Measurements from ENCODE around the gene TGIF2. TPM values are rescaled to one million over a fixed set of nuclear protein-coding genes. Genes with fewer than 3 reads are reported as not detected.
A peak's percentile ranks its signal among the peaks of the same experiment; 100 is the strongest.

The TGIF2 gene
- total RNA-seq, 1 experiment from 2014 or later, result 81.7 TPM

- H3K4me1 Mint-ChIP-seq, result peaks cover 6 to 8% of the 10 kb centered on the region in 2 experiments; a peak in 3 of 4 replicates
- no peak overlapping the region for H2BK120ac ChIP-seq (ENCODE audit: low read depth, low read length, poor library complexity, severe bottlenecking)
- no peak overlapping the region for H2AK5ac ChIP-seq (ENCODE audit: insufficient read length, low read length)
- no peak overlapping the region for H2BK20ac ChIP-seq (ENCODE audit: low read depth, low read length, poor library complexity, severe bottlenecking)
- no peaks in the 10 kb centered on the region; the same call in 1 of the 2 replicates for H3K4me1 ChIP-seq (ENCODE audit: insufficient read depth, low read length)
- no peaks in the 10 kb centered on the region for H4K20me1 ChIP-seq (ENCODE audit: control insufficient read depth, insufficient read depth, insufficient read length)
- WGBS (ENCODE audit: extremely low coverage, insufficient read length, low lambda C conversion rate), result no CpG with 5 or more reads among the region's 3 CpGs
- no peak overlapping the region for H3K9ac ChIP-seq (ENCODE audit: extremely low read depth, insufficient read length, low read length)
- no peak overlapping the region for H2BK5ac ChIP-seq (ENCODE audit: insufficient read length, low read length)
- no peaks in the 10 kb centered on the region for H3K36me3 Mint-ChIP-seq (ENCODE audit: insufficient read depth in 1 of 3, low read depth in 3 of 3)
- H3K27ac Mint-ChIP-seq, result peak overlapping the region in 1 of 3 experiments; percentile 34; a peak in 3 of 7 replicates
- no peaks in the 10 kb centered on the region for H3K27me3 Mint-ChIP-seq (ENCODE audit: low read depth)
- no peak overlapping the region for H4K5ac ChIP-seq (ENCODE audit: insufficient read length, low read depth, low read length)
- H2BK12ac ChIP-seq (ENCODE audit: insufficient read length, low read depth, low read length), result no peak overlapping the region
- no peak overlapping the region for H3K27ac ChIP-seq (ENCODE audit: insufficient read length, low read depth, low read length)
- H2BK15ac ChIP-seq (ENCODE audit: low read depth, low read length), result no peak overlapping the region
- no peaks in the 10 kb centered on the region for H3K23me2 ChIP-seq (ENCODE audit: insufficient read length, low read depth, low read length, poor library complexity, severe bottlenecking)
- H3K9me3 ChIP-seq (ENCODE audit: control insufficient read depth, low read depth, low read length), result no peaks in the 10 kb centered on the region
- no peak for DNase-seq
- no peak overlapping the region for H3K4ac ChIP-seq (ENCODE audit: low read depth, low read length)
- no peak overlapping the region for H3K18ac ChIP-seq (ENCODE audit: insufficient read length, low read depth, low read length)
- H3K9me3 Mint-ChIP-seq, result no peaks in the 10 kb centered on the region
- no peak overlapping the region for H4K91ac ChIP-seq (ENCODE audit: insufficient read length, low read depth, low read length)
- no peaks in the 10 kb centered on the region for H3K79me1 ChIP-seq (ENCODE audit: insufficient read depth, low read depth, low read length, poor library complexity, severe bottlenecking)
- no peak overlapping the region for H3K23ac ChIP-seq (ENCODE audit: insufficient read length, low read depth, low read length)
- H3K4me2 ChIP-seq (ENCODE audit: insufficient read depth, insufficient read length, low read length), result no peak overlapping the region
- H3K4me3 Mint-ChIP-seq, result no peak overlapping the region
- no peak overlapping the region for H4K8ac ChIP-seq (replicated peaks; ENCODE audit: insufficient read length, low read depth, low read length)
- H3T11ph ChIP-seq (ENCODE audit: low read length), result no peak overlapping the region
- TF ChIP-seq CTCF (conservative IDR thresholded peaks at IDR 0.05), result no peak
- H3K27me3 ChIP-seq (ENCODE audit: insufficient read depth, low read length), result no peaks in the 10 kb centered on the region
- H3K79me2 ChIP-seq (ENCODE audit: insufficient read depth, low read length), result no peaks in the 10 kb centered on the region
- no peak overlapping the region for H3K56ac ChIP-seq (ENCODE audit: insufficient read length, low read depth, low read length)
- H3K14ac ChIP-seq (ENCODE audit: insufficient read depth, low read length), result no peak overlapping the region
- H2AFZ ChIP-seq (ENCODE audit: low read length), result no peak overlapping the region
Measured at GRCh38 chr20:36632147-36632486, 58.7 kb downstream of the TGIF2 start.
